B cell (primary cell): ENCODE measurements around the gene BIRC7.

Experiments used
- EZH2 ChIP-seq: IDR thresholded peaks from 2 replicates; pipeline ENCODE4 v1.6.1; 2012; ENCODE audit warnings: borderline replicate concordance, low read depth, mild to moderate bottlenecking, moderate library complexity, low read length; ENCODE audit not compliant: insufficient read depth, poor library complexity, severe bottlenecking
- TF ChIP-seq, protein P1 (sequence below): fragments of 200-600 bp; IDR thresholded peaks from one replicate; pipeline ENCODE4 v1.8.0; 2022; ENCODE audit warnings: antibody characterized with exemption, mild to moderate bottlenecking

DNA sequence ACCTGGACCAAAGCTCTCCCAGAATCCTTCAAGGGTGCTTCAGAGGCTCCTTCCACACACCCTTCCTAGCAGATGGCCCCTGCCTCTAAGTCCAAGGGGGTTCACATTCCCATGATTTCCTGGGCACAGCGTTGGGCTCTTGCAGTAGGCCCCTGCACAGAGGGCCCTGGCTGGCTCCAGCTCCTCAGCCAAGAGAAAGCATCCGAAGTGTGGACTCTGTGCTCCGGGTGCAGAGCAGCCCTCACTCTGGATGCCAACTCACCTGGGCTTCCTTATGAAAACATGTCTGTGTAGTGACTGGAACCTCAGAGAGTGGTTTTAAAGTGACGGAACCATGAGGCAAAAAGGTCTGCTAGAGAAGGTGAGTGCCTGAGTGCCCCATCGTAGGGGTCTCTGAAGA, 31.3 kb upstream of the BIRC7 start:
- TF ChIP-seq, protein P1, sequence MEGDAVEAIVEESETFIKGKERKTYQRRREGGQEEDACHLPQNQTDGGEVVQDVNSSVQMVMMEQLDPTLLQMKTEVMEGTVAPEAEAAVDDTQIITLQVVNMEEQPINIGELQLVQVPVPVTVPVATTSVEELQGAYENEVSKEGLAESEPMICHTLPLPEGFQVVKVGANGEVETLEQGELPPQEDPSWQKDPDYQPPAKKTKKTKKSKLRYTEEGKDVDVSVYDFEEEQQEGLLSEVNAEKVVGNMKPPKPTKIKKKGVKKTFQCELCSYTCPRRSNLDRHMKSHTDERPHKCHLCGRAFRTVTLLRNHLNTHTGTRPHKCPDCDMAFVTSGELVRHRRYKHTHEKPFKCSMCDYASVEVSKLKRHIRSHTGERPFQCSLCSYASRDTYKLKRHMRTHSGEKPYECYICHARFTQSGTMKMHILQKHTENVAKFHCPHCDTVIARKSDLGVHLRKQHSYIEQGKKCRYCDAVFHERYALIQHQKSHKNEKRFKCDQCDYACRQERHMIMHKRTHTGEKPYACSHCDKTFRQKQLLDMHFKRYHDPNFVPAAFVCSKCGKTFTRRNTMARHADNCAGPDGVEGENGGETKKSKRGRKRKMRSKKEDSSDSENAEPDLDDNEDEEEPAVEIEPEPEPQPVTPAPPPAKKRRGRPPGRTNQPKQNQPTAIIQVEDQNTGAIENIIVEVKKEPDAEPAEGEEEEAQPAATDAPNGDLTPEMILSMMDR = no peak
- no peak for TF ChIP-seq EZH2
